K562 (cell line): ENCODE data around the gene C6orf47. TPM values are rescaled to one million over a fixed set of nuclear protein-coding genes. Genes with fewer than 3 reads are reported as not detected.

ENCODE experiments used
- BRF1 ChIP-seq: IDR thresholded peaks from 3 replicates; pipeline ENCODE4 v1.6.1; 2011; ENCODE audit warnings: borderline replicate concordance, mild to moderate bottlenecking; ENCODE audit not compliant: insufficient read length; ENCODE audit errors: extremely low read depth
- CBX1 ChIP-seq: sonication (generic); IDR thresholded peaks from 2 replicates; pipeline ENCODE4 v1.6.1; 2016; ENCODE audit warnings: antibody characterized with exemption, low read depth, mild to moderate bottlenecking
- CREB5 ChIP-seq: fragments of 250-450 bp; sonication (Bioruptor Pico); IDR thresholded peaks from 2 replicates; pipeline ENCODE4 v1.5.0; 2020; ENCODE audit warnings: mild to moderate bottlenecking
- GABPA ChIP-seq: fragments of 200-800 bp; sonication (Bioruptor generic); conservative IDR thresholded peaks from 2 replicates; pipeline ENCODE4 v1.6.1; 2016; ENCODE audit warnings: low read depth, missing genetic modification characterization, missing compliant biosample characterization
- HDGF ChIP-seq: fragments of 450-650 bp; IDR thresholded peaks from 2 replicates; pipeline ENCODE4 v1.6.1; 2016
- HLTF ChIP-seq: fragments of 450-650 bp; IDR thresholded peaks from 2 replicates; pipeline ENCODE4 v1.6.1; 2016
- HOXB6 ChIP-seq: fragments of 250-450 bp; sonication (Bioruptor Pico); IDR thresholded peaks from 2 replicates; pipeline ENCODE4 v1.5.1; 2022; ENCODE audit warnings: mild to moderate bottlenecking, borderline replicate concordance
- JUN ChIP-seq, 2 experiments: sonication (generic) in 1 of 2; formaldehyde crosslinking in 1 of 2; IDR thresholded peaks; 2 replicates each; pipeline versions ENCODE4 v1.6.1 to v1.8.0; 2012 to 2022; ENCODE audit warnings: borderline replicate concordance in 2 of 2, mild to moderate bottlenecking in 2 of 2, improper control_type of control experiment in 1 of 2, low read depth in 1 of 2, low read length in 1 of 2, missing genetic modification reagents in 1 of 2
- KDM5B ChIP-seq: fragments of 200-600 bp; sonication (generic); IDR thresholded peaks from 2 replicates; pipeline ENCODE4 v1.6.1; 2012; ENCODE audit warnings: low read depth, mild to moderate bottlenecking, moderate library complexity, low read length, control low read depth, inconsistent platforms; ENCODE audit not compliant: insufficient replicate concordance
- NFXL1 ChIP-seq: fragments of 450-650 bp; formaldehyde crosslinking; IDR thresholded peaks from 2 replicates; pipeline ENCODE4 v1.4.0; 2021; ENCODE audit warnings: mild to moderate bottlenecking
- PHF8 ChIP-seq: fragments of 200-600 bp; sonication (generic); IDR thresholded peaks from 2 replicates; pipeline ENCODE4 v1.6.1; 2012; ENCODE audit warnings: mixed run types, mild to moderate bottlenecking, inconsistent platforms, low read length, moderate library complexity, borderline replicate concordance
- POLR2G ChIP-seq: fragments of 200-400 bp; formaldehyde crosslinking; IDR thresholded peaks from 2 replicates; pipeline ENCODE4 v1.6.1; 2017; ENCODE audit warnings: low read depth, mild to moderate bottlenecking, antibody characterized with exemption, low read length, moderate library complexity
- SMAD1 ChIP-seq: fragments of 150-350 bp; IDR thresholded peaks from 2 replicates; pipeline ENCODE4 v1.6.1; 2014; ENCODE audit warnings: low read length, low read depth; ENCODE audit not compliant: partially characterized antibody
- SMARCA5 ChIP-seq: fragments of 450-650 bp; IDR thresholded peaks from 2 replicates; pipeline ENCODE4 v1.6.1; 2016
- SRSF9 ChIP-seq: fragments of 200-400 bp; formaldehyde crosslinking; IDR thresholded peaks from 2 replicates; pipeline ENCODE4 v1.6.1; 2017; ENCODE audit warnings: low read depth, low read length, borderline replicate concordance
- U2AF1 ChIP-seq: fragments of 200-400 bp; formaldehyde crosslinking; optimal IDR thresholded peaks from 2 replicates; pipeline ENCODE3; 2017; ENCODE audit warnings: mild to moderate bottlenecking, low read depth, low read length, moderate library complexity
- XRCC4 ChIP-seq: IDR thresholded peaks from one replicate; pipeline ENCODE4 v1.6.1; 2011; ENCODE audit not compliant: insufficient read depth, insufficient read length; ENCODE audit errors: extremely low read depth
- ZNF174 ChIP-seq: fragments of 250-450 bp; sonication (Bioruptor Pico); IDR thresholded peaks from 2 replicates; pipeline ENCODE4 v1.4.0; 2020; ENCODE audit warnings: mild to moderate bottlenecking
- ZNF76 ChIP-seq: fragments of 250-450 bp; sonication (Bioruptor Pico); IDR thresholded peaks from 2 replicates; pipeline ENCODE4 v1.4.0; 2020; ENCODE audit warnings: mild to moderate bottlenecking, moderate library complexity, borderline replicate concordance
- polyA plus RNA-seq, 8 experiments: library from polyadenylated mRNA; depleted of rRNA in 4 of 8; stranded (reverse) in 5 of 8; unstranded in 3 of 8; fragments of >200 nt; fragmentation: Nextera tagmentation in 2 of 8; fragmentation: Illumina TruSeq in 1 of 8; extraction: Ambion mirVana in 2 of 8; extraction: Trizol in 1 of 8; gene quantifications; 2 replicates each; pipeline versions ENCODE4 v1.2.1 to v1.2.3, GENCODE V29; 2011 to 2014; ENCODE audit warnings: inconsistent platforms in 1 of 8, missing spikeins in 1 of 8
- total RNA-seq, 7 experiments: library from RNA; depleted of rRNA in 6 of 7; stranded (reverse); fragments of >200 nt in 6 of 7; fragmentation: Illumina TruSeq in 2 of 7; extraction: Trizol in 2 of 7; gene quantifications; 2 replicates each; pipeline versions ENCODE4 v1.2.1 to v1.2.3, GENCODE V29; 2011 to 2021; ENCODE audit warnings: low replicate concordance in 1 of 7
- TF ChIP-seq, protein P1 (sequence below): sonication (generic); formaldehyde crosslinking; IDR thresholded peaks from 2 replicates; pipeline ENCODE4 v1.8.0; 2023; ENCODE audit warnings: mild to moderate bottlenecking, missing genetic modification reagents
- TF ChIP-seq, protein P2 (sequence below): sonication (generic); formaldehyde crosslinking; IDR thresholded peaks from 2 replicates; pipeline ENCODE4 v1.8.0; 2023; ENCODE audit warnings: mild to moderate bottlenecking, missing genetic modification reagents

Gene C6orf47
- total and polyA plus RNA-seq, 9 of the 15 experiments (the other 6 are each of a cell fraction or from before 2014, with no cell fraction given): 0.14 to 43.8 (median 27.0) TPM

GRCh38 chr6:31702819-31703716, 42.5 kb upstream of the C6orf47 start, which contains the start of gene ABHD16A (continued):
- TF ChIP-seq JUN (IDR thresholded peaks at IDR 0.05; ENCODE audit: borderline replicate concordance, low read depth, low read length) (peak; percentile 80), JUN (CRISPR knock-in tag; IDR thresholded peaks at IDR 0.05; ENCODE audit: borderline replicate concordance) (0 out of 2 replicates have a peak, but pooled peaks have one; percentile 24), SMARCA5 (0 out of 2 replicates have a peak, but pooled peaks have one; percentile 16), PHF8 (peak; percentile 98), HLTF (peak; percentile 75; the same call in 1 of the 2 replicates), HOXB6 (no peak), CBX1 (peak; percentile 55; the same call in 1 of the 2 replicates), KDM5B (peak; percentile 97), BRF1 (no peak), NFXL1 (CRISPR knock-in tag) (no peak), ZNF174 (CRISPR knock-in tag) (no peak), SRSF9 (no peak), CREB5 (CRISPR knock-in tag) (no peak), SMAD1 (no peak), ZNF76 (CRISPR knock-in tag) (peak; percentile 65; the same call in 1 of the 2 replicates), HDGF (no peak), XRCC4 (no peak), GABPA (tag) (peak; percentile 80), U2AF1 (no peak), POLR2G (peak; percentile 98)
- TF ChIP-seq, protein P1, sequence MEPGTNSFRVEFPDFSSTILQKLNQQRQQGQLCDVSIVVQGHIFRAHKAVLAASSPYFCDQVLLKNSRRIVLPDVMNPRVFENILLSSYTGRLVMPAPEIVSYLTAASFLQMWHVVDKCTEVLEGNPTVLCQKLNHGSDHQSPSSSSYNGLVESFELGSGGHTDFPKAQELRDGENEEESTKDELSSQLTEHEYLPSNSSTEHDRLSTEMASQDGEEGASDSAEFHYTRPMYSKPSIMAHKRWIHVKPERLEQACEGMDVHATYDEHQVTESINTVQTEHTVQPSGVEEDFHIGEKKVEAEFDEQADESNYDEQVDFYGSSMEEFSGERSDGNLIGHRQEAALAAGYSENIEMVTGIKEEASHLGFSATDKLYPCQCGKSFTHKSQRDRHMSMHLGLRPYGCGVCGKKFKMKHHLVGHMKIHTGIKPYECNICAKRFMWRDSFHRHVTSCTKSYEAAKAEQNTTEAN (CRISPR knock-in tag): no peak; the same call in 1 of the 2 replicates
- TF ChIP-seq, protein P2, sequence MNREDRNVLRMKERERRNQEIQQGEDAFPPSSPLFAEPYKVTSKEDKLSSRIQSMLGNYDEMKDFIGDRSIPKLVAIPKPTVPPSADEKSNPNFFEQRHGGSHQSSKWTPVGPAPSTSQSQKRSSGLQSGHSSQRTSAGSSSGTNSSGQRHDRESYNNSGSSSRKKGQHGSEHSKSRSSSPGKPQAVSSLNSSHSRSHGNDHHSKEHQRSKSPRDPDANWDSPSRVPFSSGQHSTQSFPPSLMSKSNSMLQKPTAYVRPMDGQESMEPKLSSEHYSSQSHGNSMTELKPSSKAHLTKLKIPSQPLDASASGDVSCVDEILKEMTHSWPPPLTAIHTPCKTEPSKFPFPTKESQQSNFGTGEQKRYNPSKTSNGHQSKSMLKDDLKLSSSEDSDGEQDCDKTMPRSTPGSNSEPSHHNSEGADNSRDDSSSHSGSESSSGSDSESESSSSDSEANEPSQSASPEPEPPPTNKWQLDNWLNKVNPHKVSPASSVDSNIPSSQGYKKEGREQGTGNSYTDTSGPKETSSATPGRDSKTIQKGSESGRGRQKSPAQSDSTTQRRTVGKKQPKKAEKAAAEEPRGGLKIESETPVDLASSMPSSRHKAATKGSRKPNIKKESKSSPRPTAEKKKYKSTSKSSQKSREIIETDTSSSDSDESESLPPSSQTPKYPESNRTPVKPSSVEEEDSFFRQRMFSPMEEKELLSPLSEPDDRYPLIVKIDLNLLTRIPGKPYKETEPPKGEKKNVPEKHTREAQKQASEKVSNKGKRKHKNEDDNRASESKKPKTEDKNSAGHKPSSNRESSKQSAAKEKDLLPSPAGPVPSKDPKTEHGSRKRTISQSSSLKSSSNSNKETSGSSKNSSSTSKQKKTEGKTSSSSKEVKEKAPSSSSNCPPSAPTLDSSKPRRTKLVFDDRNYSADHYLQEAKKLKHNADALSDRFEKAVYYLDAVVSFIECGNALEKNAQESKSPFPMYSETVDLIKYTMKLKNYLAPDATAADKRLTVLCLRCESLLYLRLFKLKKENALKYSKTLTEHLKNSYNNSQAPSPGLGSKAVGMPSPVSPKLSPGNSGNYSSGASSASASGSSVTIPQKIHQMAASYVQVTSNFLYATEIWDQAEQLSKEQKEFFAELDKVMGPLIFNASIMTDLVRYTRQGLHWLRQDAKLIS (CRISPR knock-in tag): peak; percentile 85
